ENCODE results near the gene ID1. TPM values are rescaled to one million over a fixed set of nuclear protein-coding genes. Genes with fewer than 3 reads are reported as not detected.
A peak's percentile ranks its signal among the peaks of the same experiment; 100 is the strongest.

The ID1 gene, protein sequence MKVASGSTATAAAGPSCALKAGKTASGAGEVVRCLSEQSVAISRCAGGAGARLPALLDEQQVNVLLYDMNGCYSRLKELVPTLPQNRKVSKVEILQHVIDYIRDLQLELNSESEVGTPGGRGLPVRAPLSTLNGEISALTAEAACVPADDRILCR
- 62.3 and 98.9 TPM in 2 replicates for total RNA-seq (ENCODE audit: low replicate concordance)

GRCh38 chr20:31605031-31605901 is at the start of gene ID1:
Gene ID1 (plus strand): TSS chr20:31605289. CDS start chr20:31605388, 99 bp downstream.
- peak within 1 kb of the TSS; percentile 95 for H3K4me3 ChIP-seq (ENCODE audit: low read depth, low read length)
- DNase-seq (ENCODE audit: low read depth), result peak; percentile 97
- no peak for TF ChIP-seq CTCF (IDR thresholded peaks at IDR 0.05; ENCODE audit: insufficient read depth, low read length)

DNA sequence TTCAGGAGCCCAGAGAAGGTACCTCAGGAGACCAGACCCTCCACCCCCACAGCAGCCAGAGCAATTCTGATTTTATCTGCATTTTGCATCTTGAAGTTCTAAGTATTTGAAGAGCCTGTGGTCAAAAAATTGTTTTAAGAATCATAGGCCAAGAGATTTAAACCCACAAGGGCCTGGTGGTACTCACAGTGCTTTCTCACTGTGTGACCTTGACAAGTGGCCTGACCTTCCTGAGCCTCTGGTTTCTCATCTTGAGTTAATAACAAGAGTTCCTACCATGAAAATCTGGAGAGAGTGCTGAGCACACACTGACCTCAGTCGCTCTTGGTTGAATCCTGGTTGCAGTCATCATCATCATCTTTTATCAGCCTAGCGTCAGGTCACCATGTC is 45.4 kb upstream of the ID1 start:
- TF ChIP-seq CTCF (IDR thresholded peaks at IDR 0.05; ENCODE audit: insufficient read depth, low read length), result no peak
- DNase-seq (ENCODE audit: low read depth), result no peak
- H3K4me3 ChIP-seq (ENCODE audit: low read depth, low read length), result no peak overlapping the region

GRCh38 chr20:31560094-31560745 is 44.9 kb upstream of the ID1 start:
- peak; percentile 95 for TF ChIP-seq CTCF (IDR thresholded peaks at IDR 0.05; ENCODE audit: insufficient read depth, low read length)
- DNase-seq (ENCODE audit: low read depth), result peak; percentile 92
- no peak overlapping the region for H3K4me3 ChIP-seq (ENCODE audit: low read depth, low read length)

- no peak overlapping the region for H3K4me3 ChIP-seq (ENCODE audit: low read depth, low read length)
- TF ChIP-seq CTCF (IDR thresholded peaks at IDR 0.05; ENCODE audit: insufficient read depth, low read length), result no peak
- DNase-seq (ENCODE audit: low read depth), result peak; percentile 97
Measured at GRCh38 chr20:31560746-31561598, 44.1 kb upstream of the ID1 start.

DNA sequence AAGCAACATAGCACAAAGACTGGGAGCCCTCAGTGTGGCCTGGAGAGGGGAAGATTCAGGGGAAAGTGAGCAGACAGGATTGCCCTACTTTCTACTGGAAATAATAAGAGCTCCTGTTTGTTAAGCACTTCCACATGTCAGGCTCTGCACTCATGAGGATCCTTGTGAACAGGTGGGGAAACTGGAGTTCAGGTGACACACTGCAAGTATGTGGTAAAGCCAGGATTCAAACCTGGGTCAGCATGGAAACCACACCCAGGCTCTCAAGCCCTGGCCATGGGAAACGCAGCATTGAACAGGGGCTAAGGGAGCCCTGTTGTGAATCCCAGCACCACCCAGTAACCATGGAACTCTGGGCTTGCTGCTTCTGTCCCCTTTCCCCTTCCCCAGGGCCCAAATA is 42.8 kb upstream of the ID1 start:
- no peak for DNase-seq (ENCODE audit: low read depth)
- no peak for TF ChIP-seq CTCF (IDR thresholded peaks at IDR 0.05; ENCODE audit: insufficient read depth, low read length)
- H3K4me3 ChIP-seq (ENCODE audit: low read depth, low read length), result no peak overlapping the region

DNA sequence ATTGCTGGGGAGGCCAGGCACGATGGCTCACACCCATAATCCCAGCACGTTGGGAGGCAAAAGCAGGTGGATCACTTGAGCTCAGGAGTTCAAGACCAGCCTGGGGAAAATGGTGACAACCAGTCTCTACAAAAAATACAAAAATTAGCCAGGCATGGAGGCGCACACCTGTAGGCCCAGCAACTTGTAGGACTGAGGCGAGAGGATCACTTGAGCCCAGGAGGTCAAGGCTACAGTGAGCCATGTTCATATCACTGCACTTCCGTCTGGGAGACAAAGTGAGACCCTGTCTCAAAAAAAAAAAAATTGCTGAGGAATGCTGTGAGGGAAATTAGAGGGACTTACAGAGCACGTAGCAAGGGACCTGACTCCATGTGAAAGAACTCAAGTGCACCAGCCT is 40.8 kb upstream of the ID1 start:
- H3K4me3 ChIP-seq (ENCODE audit: low read depth, low read length), result no peak overlapping the region
- no peak for TF ChIP-seq CTCF (IDR thresholded peaks at IDR 0.05; ENCODE audit: insufficient read depth, low read length)
- no peak for DNase-seq (ENCODE audit: low read depth)
